Right lobe of liver (tissue), 6 donors: ENCODE measurements around the gene TPPP3. TPM values are rescaled to one million over a fixed set of nuclear protein-coding genes. Genes with fewer than 3 reads are reported as not detected.

Experiments used
- ATAC-seq, 4 donors: fragments of 200-7000 bp; cut with Tn5 transposase; one replicate each; pipeline ENCODE4 v1.9.1; 2020; ENCODE audit warnings: mild to moderate bottlenecking in 4 of 4, moderate library complexity in 4 of 4
- DNase-seq, 3 donors: peaks; one replicate each; pipeline ENCODE4 v3.0.0-alpha.2; 2020
- H3K27ac ChIP-seq, 3 donors: fragments of 200-600 bp; one replicate each; pipeline ENCODE4 v1.8.0; 2022
- H3K27me3 ChIP-seq, 2 donors: fragments of 200-600 bp; one replicate each; pipeline ENCODE4 v1.8.0; 2022
- H3K36me3 ChIP-seq, 4 donors: fragments of 200-600 bp; sonication (generic) in 1 of 4; one replicate each; pipeline versions ENCODE4 v1.5.1 to v1.8.0; 2017 to 2022; ENCODE audit warnings: control low read depth in 1 of 4
- H3K4me1 ChIP-seq, 4 donors: fragments of 200-600 bp; sonication (generic) in 1 of 4; one replicate each; pipeline versions ENCODE4 v1.5.1 to v1.8.0; 2017 to 2022; ENCODE audit warnings: control low read depth in 1 of 4
- H3K4me3 ChIP-seq, 3 donors: fragments of 200-600 bp; one replicate each; pipeline ENCODE4 v1.8.0; 2022
- H3K9me3 ChIP-seq, 4 donors: fragments of 200-600 bp; sonication (generic) in 1 of 4; one replicate each; pipeline versions ENCODE4 v1.5.1 to v1.8.0; 2017 to 2022; ENCODE audit warnings: control low read depth in 1 of 4
- POLR2A ChIP-seq: fragments of 450-650 bp; IDR thresholded peaks from one replicate; pipeline ENCODE4 v1.6.1; 2017; ENCODE audit warnings: antibody characterized with exemption, mild to moderate bottlenecking
- WGBS: methylation state at CpG from one replicate; pipeline ENCODE4 v1.1.6; 2018; ENCODE audit warnings: low coverage, low lambda C conversion rate; ENCODE audit not compliant: insufficient coverage; ENCODE audit errors: missing lambda C conversion rate; 5-methylcytosine and 5-hydroxymethylcytosine counted together
- intact Hi-C, 2 donors: fragments of 100-400 bp; cut with DNase I; formaldehyde crosslinking; loops; one replicate each; pipeline versions ENCODE4 v1.11.2 to v1.14.1; 2022
- total RNA-seq, 6 experiments: library from RNA; depleted of rRNA in 2 of 6; stranded (reverse); fragments of >200 nt in 2 of 6; fragmentation: NEBNext Ultra II Directional in 3 of 6; extraction: Animal tissue kit (Norgen Biotek cat#: 25700) in 3 of 6; gene quantifications; one replicate each; pipeline versions ENCODE4 v1.1.0 to v1.2.4, GENCODE V29; 2016 to 2023
- TF ChIP-seq, protein P1 (sequence below), 4 donors: fragments of 200-600 bp in 3 of 4; fragments of 450-650 bp in 1 of 4; IDR thresholded peaks; one replicate each; pipeline versions ENCODE4 v1.5.1 to v1.8.0; 2016 to 2022; ENCODE audit warnings: antibody characterized with exemption in 4 of 4, mild to moderate bottlenecking in 2 of 4
- donor health status: DM: no; HTN: yes; CAD: no.
- donor health status: DM: no; HTN: no; CAD: no.
- donor health status: DM: no; HTN: no; CAD: no.
- donor health status: DM: no; HTN: yes; CAD: no.
- donor health status: DM: no; HTN: yes; CAD: no.

TPPP3 gene
- total RNA-seq, 6 experiments from 2014 or later: 0.24 to 0.65 (median 0.37) TPM; not detected in 1

DNA sequence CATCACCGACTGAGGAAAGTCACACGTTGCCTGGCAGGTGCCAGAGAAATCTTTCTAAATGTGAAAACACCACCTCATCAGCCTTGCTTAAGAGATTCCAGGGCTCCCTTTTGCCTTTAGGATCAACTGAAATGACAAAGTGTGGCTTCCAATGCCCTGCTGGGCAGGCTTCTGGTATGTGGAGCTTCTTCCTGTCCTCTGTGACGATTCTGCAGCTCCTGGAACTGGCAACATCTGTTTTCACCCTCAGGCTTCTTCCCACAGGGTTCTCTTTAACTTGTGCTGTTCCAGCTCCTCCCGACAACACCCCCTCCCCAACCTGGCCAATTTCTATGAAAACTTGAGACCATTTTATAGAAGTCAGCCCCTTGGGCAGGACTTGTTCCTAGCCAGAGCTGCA lies 27.7 kb upstream of the TPPP3 start:
- no peak overlapping the region for H3K27ac ChIP-seq
- no peaks in the 10 kb centered on the region for H3K27me3 ChIP-seq
- ATAC-seq: no peak
- intact Hi-C loops: loop anchor here in 1 of 2 donors (10.0 kb wide), 1 partner anchor 64 kb away; the partner anchor contains the start of genes AGRP and ATP6V0D1
- peaks cover 0 to 8% (median 3%) of the 10 kb centered on the region in 4 donors for H3K4me1 ChIP-seq
- H3K4me3 ChIP-seq: no peak overlapping the region
- DNase-seq: no peak
- WGBS: 80% methylated on average over 4 of the region's 4 CpGs
- no peaks in the 10 kb centered on the region for H3K9me3 ChIP-seq
- no peaks in the 10 kb centered on the region for H3K36me3 ChIP-seq
- TF ChIP-seq POLR2A: no peak
- TF ChIP-seq, protein P1, sequence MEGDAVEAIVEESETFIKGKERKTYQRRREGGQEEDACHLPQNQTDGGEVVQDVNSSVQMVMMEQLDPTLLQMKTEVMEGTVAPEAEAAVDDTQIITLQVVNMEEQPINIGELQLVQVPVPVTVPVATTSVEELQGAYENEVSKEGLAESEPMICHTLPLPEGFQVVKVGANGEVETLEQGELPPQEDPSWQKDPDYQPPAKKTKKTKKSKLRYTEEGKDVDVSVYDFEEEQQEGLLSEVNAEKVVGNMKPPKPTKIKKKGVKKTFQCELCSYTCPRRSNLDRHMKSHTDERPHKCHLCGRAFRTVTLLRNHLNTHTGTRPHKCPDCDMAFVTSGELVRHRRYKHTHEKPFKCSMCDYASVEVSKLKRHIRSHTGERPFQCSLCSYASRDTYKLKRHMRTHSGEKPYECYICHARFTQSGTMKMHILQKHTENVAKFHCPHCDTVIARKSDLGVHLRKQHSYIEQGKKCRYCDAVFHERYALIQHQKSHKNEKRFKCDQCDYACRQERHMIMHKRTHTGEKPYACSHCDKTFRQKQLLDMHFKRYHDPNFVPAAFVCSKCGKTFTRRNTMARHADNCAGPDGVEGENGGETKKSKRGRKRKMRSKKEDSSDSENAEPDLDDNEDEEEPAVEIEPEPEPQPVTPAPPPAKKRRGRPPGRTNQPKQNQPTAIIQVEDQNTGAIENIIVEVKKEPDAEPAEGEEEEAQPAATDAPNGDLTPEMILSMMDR (IDR thresholded peaks at IDR 0.05): no peak

DNA sequence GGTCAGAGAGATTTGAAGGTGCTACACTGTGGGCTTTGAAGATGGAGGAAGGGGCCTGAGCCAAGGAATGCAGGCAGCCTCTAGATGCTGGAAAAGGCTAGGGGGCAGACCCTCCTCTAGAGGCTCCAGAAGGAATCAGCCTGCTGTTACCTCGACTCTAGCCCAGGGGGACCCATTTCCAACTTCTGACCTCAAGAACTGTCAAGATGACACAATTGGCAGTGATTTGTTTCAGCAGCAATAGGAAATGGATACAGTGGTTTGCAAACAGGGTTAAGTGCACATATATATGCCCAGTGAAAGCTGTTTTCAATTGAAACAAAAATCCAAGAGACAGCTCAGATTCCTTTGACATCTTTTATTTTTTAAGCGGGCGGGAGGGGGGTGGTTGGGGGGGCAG lies 26.6 kb upstream of the TPPP3 start:
- TF ChIP-seq, protein P1 (IDR thresholded peaks at IDR 0.05): no peak
- TF ChIP-seq POLR2A: no peak
- intact Hi-C loops: loop anchor here in 1 of 2 donors (10.0 kb wide), 1 partner anchor 65 kb away; the partner anchor contains the start of genes AGRP and ATP6V0D1
- ATAC-seq (no peak), DNase-seq (no peak)
- Histone ChIP-seq H3K4me1 (peaks cover 0 to 12% (median 5%) of the 10 kb centered on the region in 4 donors), H3K27me3 (no peaks in the 10 kb centered on the region), H3K27ac (no peak overlapping the region), H3K9me3 (no peaks in the 10 kb centered on the region), H3K4me3 (no peak overlapping the region), H3K36me3 (no peaks in the 10 kb centered on the region)
- WGBS: 74% methylated on average over 3 of the region's 3 CpGs

DNA sequence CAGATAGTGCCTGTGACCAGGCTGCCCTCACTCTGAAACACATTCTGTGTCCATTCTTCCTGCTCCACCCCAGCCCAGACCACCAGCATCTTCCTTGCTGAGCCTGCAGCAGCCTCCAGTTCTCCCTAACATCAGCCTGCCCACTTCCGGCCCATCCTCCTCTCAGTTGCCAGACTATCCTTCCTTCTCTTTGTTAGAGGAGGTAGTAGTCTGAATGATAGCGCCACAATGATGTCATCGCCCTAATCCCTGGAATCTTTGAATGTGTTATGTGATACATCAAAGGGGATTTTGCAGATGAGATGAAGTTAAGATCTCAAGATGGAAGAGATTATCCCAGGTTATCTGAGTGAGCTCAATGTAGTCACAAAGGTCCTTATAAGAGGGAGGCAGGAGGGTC lies 26.2 kb upstream of the TPPP3 start:
- ATAC-seq: no peak
- intact Hi-C loops: no loop called here

DNA sequence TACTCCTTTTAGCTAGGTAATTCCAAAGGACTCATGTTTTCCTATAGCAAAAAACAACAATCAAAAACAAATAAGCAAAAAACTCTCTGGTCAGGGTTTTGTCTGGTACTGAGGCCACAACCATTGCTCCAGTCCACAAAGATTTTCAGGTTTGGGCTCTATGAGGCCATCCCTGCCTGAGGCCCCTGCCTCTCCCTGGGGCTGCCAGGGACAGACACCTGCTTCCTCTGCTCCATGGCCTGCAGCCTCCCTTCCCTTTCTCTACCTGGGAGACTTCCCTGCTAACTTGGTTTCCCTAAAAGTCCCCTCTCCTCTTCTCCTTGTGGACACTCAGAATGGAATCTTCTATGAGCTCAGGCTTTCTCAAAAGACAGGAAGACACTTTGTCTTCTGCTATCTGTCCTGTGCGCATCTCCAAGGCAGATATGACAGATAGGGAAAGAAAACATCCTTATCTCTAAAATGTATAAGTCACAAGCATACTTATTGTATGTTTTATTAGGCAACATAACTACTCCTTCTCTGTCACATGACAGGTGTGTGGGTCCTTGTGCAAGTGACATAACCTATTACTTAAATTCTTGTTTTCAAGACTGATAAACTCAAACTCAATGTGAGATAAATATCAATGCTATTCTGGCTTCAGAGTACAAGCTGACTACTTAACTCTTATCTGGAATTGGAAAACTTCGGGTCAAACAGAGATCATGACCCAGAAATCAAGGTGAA lies 24.2 kb upstream of the TPPP3 start:
- no peak overlapping the region for H3K4me3 ChIP-seq
- no peaks in the 10 kb centered on the region for H3K36me3 ChIP-seq
- no peak overlapping the region for H3K27ac ChIP-seq
- 62% methylated on average over 2 of the region's 2 CpGs for WGBS
- DNase-seq (no peak), ATAC-seq (no peak)
- no peaks in the 10 kb centered on the region for H3K9me3 ChIP-seq
- TF ChIP-seq, protein P1 (IDR thresholded peaks at IDR 0.05): no peak
- TF ChIP-seq POLR2A: no peak
- H3K4me1 ChIP-seq: peaks cover 0 to 12% (median 5%) of the 10 kb centered on the region in 4 donors
- no peaks in the 10 kb centered on the region for H3K27me3 ChIP-seq
- intact Hi-C loops: no loop called here

More for the DNA sequence above, 26.2 kb upstream of the TPPP3 start:
- H3K4me1 ChIP-seq: peaks cover 0 to 12% (median 5%) of the 10 kb centered on the region in 4 donors
- no peak overlapping the region for H3K4me3 ChIP-seq
- 58% methylated on average over 3 of the region's 3 CpGs for WGBS
- DNase-seq: no peak
- TF ChIP-seq, protein P1 (IDR thresholded peaks at IDR 0.05): no peak
- TF ChIP-seq POLR2A: no peak
- no peaks in the 10 kb centered on the region for H3K36me3 ChIP-seq
- no peaks in the 10 kb centered on the region for H3K9me3 ChIP-seq
- H3K27me3 ChIP-seq: no peaks in the 10 kb centered on the region
- no peak overlapping the region for H3K27ac ChIP-seq
